ENCODE results near the gene SIRT4. TPM values are rescaled to one million over a fixed set of nuclear protein-coding genes. Genes with fewer than 3 reads are reported as not detected.

Gene SIRT4
- total RNA-seq, 4 donors from 2014 or later = 1.8 to 4.4 (median 3.6) TPM

- Histone ChIP-seq H3K9me3 (no peaks in the 10 kb centered on the region), H3K4me3 (peak within 1 kb of the TSS; percentile 68), H3K27me3 (no peaks in the 10 kb centered on the region), H3K36me3 (no peaks in the 10 kb centered on the region), H3K27ac (peak within 1 kb of the TSS; percentile 98), H3K4me1 (peaks cover 16% of the 10 kb centered on the region)
- peak; percentile 83 to 90 for DNase-seq (ENCODE audit: low spot score in 2 of 2)
- under 1% methylated on average over 29 of the region's 29 CpGs for WGBS
- TF ChIP-seq EP300 (IDR thresholded peaks at IDR 0.05) (no peak), POLR2AphosphoS5 (IDR thresholded peaks at IDR 0.05) (peak in 2 of 3 donors; percentile 49 to 68), POLR2A (IDR thresholded peaks at IDR 0.05) (peak in 1 of 2 donors; percentile 78)
Measured at GRCh38 chr12:120292661-120293531, 9.2 kb upstream of the SIRT4 start, which contains the start of gene RNU4-1. Gene RNU4-1 (minus strand): TSS chr12:120293237.

GRCh38 chr12:120314220-120314619, 12.1 kb downstream of the SIRT4 start:
- no peak for DNase-seq (ENCODE audit: low spot score in 2 of 2)
- Histone ChIP-seq H3K9me3 (no peaks in the 10 kb centered on the region), H3K27ac (no peak overlapping the region), H3K4me1 (peaks cover 11% of the 10 kb centered on the region), H3K36me3 (no peaks in the 10 kb centered on the region), H3K27me3 (no peaks in the 10 kb centered on the region), H3K4me3 (no peak overlapping the region)
- no peak for TF ChIP-seq CTCF (IDR thresholded peaks at IDR 0.05)
- no peak for TF ChIP-seq POLR2AphosphoS5 (IDR thresholded peaks at IDR 0.05)
- TF ChIP-seq EP300 (IDR thresholded peaks at IDR 0.05) = no peak
- TF ChIP-seq POLR2A (IDR thresholded peaks at IDR 0.05) = no peak
- 64% methylated on average over 5 of the region's 5 CpGs for WGBS

- TF ChIP-seq CTCF (IDR thresholded peaks at IDR 0.05) (no peak), POLR2A (IDR thresholded peaks at IDR 0.05) (no peak), EP300 (IDR thresholded peaks at IDR 0.05) (no peak), POLR2AphosphoS5 (IDR thresholded peaks at IDR 0.05) (no peak)
- H3K36me3 ChIP-seq = no peaks in the 10 kb centered on the region
- no peaks in the 10 kb centered on the region for H3K27me3 ChIP-seq
- H3K4me3 ChIP-seq = peak overlapping the region; percentile 57
- no peaks in the 10 kb centered on the region for H3K9me3 ChIP-seq
- DNase-seq (ENCODE audit: low spot score in 2 of 2) = no peak
- WGBS = 40% methylated on average over 9 of the region's 9 CpGs
- peak overlapping the region; percentile 86 for H3K27ac ChIP-seq
- peaks cover 11% of the 10 kb centered on the region for H3K4me1 ChIP-seq
Measured at GRCh38 chr12:120316798-120317223, 14.7 kb downstream of the SIRT4 start.

GRCh38 chr12:120317224-120318105, 15.3 kb downstream of the SIRT4 start:
- peak overlapping the region; percentile 86 for H3K27ac ChIP-seq
- peaks cover 11% of the 10 kb centered on the region for H3K4me1 ChIP-seq
- H3K27me3 ChIP-seq = no peaks in the 10 kb centered on the region
- no peaks in the 10 kb centered on the region for H3K9me3 ChIP-seq
- WGBS = under 1% methylated on average over 42 of the region's 42 CpGs
- DNase-seq (ENCODE audit: low spot score in 2 of 2) = peak; percentile 99 to 100
- no peaks in the 10 kb centered on the region for H3K36me3 ChIP-seq
- H3K4me3 ChIP-seq = peak overlapping the region; percentile 57
- TF ChIP-seq POLR2AphosphoS5 (IDR thresholded peaks at IDR 0.05) = peak in 2 of 3 donors; percentile 44 to 68
- peak; percentile 68 to 81 for TF ChIP-seq POLR2A (IDR thresholded peaks at IDR 0.05)
- TF ChIP-seq CTCF (IDR thresholded peaks at IDR 0.05) = peak; percentile 68 to 75
- no peak for TF ChIP-seq EP300 (IDR thresholded peaks at IDR 0.05)

- WGBS = 77% methylated on average over 13 of the region's 13 CpGs
- TF ChIP-seq EP300 (IDR thresholded peaks at IDR 0.05) (no peak), POLR2AphosphoS5 (IDR thresholded peaks at IDR 0.05) (no peak), POLR2A (IDR thresholded peaks at IDR 0.05) (no peak)
- no peaks in the 10 kb centered on the region for H3K36me3 ChIP-seq
- no peak overlapping the region for H3K27ac ChIP-seq
- no peaks in the 10 kb centered on the region for H3K9me3 ChIP-seq
- no peak overlapping the region for H3K4me3 ChIP-seq
- no peaks in the 10 kb centered on the region for H3K27me3 ChIP-seq
- no peak for DNase-seq (ENCODE audit: low spot score in 2 of 2)
- H3K4me1 ChIP-seq = peaks cover 15% of the 10 kb centered on the region
Measured at GRCh38 chr12:120321382-120322202, 19.5 kb downstream of the SIRT4 start.

Measured in suprapubic skin (tissue), 4 donors.